Activated CD4-positive, CD25-positive, alpha-beta regulatory T cell treated with anti-CD3 and anti-CD28 coated beads, Interleukin-2, amount 50 U/mL, for 16 hours (primary cell): ENCODE measurements around the gene UBXN11.

Source experiments
- DNase-seq: peaks from one replicate; pipeline ENCODE4 v3.0.0-alpha.2; 2020; ENCODE audit warnings: low read depth, low spot score

UBXN11 gene, protein sequence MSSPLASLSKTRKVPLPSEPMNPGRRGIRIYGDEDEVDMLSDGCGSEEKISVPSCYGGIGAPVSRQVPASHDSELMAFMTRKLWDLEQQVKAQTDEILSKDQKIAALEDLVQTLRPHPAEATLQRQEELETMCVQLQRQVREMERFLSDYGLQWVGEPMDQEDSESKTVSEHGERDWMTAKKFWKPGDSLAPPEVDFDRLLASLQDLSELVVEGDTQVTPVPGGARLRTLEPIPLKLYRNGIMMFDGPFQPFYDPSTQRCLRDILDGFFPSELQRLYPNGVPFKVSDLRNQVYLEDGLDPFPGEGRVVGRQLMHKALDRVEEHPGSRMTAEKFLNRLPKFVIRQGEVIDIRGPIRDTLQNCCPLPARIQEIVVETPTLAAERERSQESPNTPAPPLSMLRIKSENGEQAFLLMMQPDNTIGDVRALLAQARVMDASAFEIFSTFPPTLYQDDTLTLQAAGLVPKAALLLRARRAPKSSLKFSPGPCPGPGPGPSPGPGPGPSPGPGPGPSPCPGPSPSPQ

GRCh38 chr1:26306290-26307229 lies at the start of gene UBXN11:
Gene UBXN11, minus strand, starts transcription at chr1:26306636. Its CDS starts 3,753 bp downstream, at chr1:26302883.
- peak; percentile 91 for DNase-seq

GRCh38 chr1:26356106-26356505 lies 49.7 kb upstream of the UBXN11 start:
- no peak for DNase-seq

DNA sequence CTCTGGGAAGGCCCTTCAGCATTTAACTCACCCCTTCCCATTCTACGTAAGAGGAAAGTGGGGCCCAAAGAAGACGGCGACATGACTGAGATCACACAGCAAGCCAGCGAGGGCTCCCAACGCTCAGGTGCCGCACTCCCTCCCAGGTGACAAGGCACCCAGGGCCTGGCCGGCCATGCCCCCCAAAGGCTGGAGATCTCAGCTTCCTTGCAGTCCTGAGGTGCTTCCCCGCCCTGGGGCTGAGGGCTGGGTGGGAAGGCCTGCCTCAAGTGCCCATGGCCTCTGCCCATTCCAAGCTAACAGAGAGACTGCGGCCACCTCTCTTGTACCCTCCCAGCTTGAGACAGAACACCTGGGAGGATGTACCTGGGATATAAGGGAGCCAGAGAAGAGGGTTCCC lies 48.5 kb upstream of the UBXN11 start:
- no peak for DNase-seq

GRCh38 chr1:26353976-26354820 lies 47.8 kb upstream of the UBXN11 start, which contains the start of gene CRYBG2:
Gene CRYBG2, minus strand, starts transcription at chr1:26354130. Its CDS starts 7,473 bp downstream, at chr1:26346657.
- no peak for DNase-seq

DNA sequence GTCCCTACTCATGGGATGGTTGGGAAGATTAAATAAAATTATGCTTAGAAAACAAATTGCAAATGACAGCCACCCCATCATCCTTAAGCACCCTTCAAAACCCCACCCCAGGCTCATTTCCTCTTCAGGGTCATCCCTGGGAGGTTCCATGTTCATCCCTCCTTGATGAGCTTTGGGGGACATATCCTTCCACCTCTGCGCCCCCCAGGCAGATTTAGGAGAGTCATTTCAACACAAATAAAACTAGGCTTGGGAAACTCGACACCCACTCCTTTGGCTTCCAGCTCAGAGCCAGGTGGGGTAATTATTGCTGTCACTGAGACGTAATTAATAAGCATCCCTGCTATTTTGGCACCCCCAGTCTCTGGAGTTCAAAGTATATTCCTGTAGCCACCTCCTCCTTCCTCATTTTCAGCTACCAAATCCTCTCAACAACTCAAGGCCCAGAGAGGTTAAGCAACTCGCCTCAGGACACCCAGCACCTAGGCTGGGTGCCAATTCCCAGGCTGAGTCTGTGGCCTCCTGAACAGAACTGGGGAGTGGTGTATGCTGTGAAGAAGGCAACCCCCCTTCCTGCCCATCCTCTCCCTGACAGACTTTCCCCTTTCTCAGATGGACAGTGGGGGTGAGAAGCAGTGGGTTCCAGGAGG lies 46.9 kb upstream of the UBXN11 start:
- DNase-seq, result no peak

GRCh38 chr1:26352338-26352679 lies 45.9 kb upstream of the UBXN11 start:
- DNase-seq, result no peak

- no peak for DNase-seq
Measured at GRCh38 chr1:26351590-26352337, 45.3 kb upstream of the UBXN11 start.

DNA sequence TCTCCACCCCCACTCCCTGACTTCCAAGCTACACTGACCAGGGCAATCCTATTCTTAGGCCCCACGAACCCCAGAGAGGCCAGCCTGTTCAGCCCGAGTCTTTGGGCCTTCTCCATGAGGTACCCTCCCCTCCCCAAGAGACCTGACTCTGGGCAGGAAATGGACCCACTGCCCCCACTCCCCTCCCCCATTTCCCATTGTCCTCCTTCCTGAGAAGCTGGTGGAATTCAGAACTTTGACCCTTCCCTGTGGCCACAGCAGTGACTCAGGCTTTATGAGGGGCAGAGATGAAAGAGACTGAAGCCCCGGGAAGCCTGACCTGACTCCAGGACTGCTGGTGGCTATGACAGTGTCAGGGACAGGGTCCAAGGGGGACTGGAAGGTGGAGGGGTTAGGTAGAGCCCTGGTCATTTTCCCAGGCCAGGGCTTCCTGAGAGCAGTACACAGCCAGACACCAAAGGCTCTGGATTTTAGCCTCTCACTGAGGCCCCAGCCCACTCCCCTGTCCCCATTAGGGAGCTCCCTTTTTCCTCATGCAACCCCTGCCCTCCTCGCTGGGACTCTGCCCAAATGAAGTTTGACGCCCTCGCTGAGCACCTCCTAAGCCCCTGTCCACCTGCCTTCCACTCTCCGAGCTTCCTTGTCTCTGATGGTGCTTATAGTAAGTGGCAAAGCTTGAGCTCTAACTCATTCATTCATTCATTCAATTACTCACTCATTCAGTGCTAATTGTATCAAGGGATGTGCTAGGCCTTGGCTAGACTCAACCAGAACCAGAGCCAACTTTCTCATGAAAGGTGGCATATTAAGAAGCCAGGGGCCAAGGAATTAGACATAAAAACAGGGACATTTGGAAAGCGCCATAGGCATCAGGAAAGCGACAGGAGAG lies 44.5 kb upstream of the UBXN11 start:
- DNase-seq, result no peak

- no peak for DNase-seq
Measured at GRCh38 chr1:26350343-26350700, 43.9 kb upstream of the UBXN11 start.

DNA sequence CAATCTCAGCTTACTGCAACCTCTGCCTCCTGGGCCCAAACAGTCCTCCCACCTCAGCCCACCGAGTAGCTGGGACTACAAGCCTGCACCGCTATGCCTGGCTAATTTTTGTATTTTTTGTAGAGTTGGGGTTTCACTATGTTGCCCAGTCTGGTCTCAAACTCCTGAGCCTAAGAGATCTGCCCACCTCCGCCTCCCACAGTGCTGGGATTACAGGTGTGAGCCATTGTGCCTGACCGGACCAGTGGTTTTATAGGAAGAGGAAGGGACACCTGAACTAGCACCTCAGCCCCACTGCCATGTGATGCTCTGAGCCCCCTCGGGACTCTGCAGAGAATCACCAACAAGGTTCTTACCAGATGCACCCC lies 43.4 kb upstream of the UBXN11 start:
- no peak for DNase-seq

DNA sequence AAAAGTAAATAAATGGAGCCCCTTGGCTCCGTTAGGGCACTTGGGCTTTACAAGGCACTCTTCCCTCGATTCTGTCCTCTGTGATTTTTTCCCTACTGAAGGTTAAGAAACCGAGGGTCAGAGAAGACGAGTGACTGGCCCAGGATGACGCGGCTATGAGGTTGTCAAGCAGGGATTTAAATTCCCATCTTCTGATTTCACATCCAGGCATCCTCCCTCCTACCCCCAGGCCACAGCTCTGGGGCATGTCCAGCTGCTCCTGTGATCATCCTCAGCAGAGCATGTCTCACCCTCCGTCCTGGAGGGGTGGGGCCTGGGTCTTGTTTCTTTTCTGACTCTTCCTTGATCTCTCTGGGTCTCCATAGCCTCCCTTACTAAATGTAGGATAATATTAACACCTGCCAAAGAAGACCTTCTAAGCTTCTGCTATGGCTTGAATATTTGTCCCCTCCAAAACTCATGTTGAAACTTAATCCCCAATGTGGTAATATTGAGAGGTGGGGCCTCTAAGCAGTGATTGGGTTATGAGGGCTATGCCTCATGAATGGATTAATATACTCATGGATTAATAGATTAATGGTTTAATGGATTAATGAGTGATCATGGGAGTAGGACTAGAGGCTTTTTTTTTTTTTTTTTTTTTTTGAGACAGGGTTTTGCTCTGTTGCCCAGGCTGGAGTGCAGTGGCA lies 42.9 kb upstream of the UBXN11 start:
- DNase-seq, result no peak

- DNase-seq, result no peak
Measured at GRCh38 chr1:26346274-26347033, 40.0 kb upstream of the UBXN11 start.

GRCh38 chr1:26345718-26346117 lies 39.3 kb upstream of the UBXN11 start:
- DNase-seq, result no peak

DNA sequence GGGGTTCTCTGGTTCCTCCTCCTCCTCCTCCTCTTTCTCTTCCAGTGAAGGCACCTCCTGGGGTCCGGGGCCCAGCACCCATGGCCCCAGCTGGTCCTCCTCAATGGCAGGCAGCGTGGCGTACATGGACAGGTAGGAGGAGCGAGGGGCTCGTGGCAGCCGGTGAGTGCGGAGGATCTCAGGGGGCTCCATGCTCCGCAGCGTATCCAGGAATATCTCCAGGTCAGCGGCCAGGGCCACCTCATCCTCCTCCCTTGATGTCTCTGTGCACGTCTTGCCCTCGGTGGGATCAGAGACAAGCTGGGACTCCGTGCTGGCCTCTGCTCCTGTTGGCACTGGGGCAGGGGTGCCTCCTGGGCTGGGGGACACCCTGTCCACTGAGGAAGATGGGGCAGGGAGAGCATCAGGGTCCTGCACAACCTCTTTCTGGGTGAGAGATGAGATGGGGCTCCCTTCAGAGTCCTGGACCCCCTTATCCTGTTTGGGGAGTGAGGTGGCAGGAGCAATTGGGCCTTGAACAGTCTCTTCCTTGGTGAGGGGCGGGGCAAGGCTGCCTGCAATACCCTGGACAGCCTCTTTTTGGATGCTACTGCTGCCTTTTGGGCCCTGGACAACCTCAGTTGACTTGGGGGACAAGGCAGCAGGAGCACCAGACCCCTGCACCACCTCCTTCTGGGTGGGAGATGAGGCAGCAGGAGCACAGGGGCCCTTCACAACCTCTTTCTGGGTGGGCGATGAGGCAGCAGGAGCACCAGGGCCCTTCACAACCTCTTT lies 37.9 kb upstream of the UBXN11 start:
- DNase-seq, result no peak

DNA sequence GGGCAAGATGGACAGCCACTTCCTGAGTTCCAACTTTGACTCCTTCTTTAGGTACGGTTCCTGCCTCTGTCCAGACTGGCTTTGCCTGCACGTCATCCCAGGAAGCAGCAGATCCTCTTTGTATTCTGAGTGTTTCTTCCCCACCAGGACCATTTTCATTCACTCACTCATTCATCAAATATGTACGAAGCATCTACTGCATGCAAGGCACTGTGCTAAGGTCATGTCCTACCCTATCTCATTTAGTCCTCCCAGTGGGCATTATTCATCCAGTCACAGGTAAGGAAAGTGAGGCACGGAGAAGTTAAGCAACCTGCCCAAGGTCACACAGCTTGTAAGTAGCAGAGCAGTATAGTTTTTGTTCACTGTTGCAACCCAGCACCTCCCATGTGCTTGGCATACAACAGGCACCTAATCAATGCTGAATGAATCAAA lies 33.6 kb upstream of the UBXN11 start:
- DNase-seq, result no peak

DNA sequence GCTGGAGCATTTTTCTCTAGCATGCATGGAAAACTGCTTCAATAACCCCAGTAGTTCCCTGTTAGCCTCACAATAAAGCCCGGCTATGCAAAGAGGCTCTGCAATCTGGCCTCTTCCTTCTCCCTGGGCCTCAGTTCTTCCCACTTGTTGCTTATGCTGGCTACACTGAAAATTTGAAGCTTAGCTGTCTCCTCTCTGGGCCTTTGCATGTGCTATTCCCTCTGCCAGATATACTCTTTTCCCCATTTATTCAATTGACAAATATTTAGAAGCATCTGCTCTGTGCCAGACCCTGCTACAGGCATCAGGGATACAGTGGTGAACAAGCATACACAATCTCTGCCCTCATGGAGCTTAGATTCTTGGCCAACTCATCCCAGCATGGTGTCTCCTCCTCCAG lies 32.2 kb upstream of the UBXN11 start:
- no peak for DNase-seq

DNA sequence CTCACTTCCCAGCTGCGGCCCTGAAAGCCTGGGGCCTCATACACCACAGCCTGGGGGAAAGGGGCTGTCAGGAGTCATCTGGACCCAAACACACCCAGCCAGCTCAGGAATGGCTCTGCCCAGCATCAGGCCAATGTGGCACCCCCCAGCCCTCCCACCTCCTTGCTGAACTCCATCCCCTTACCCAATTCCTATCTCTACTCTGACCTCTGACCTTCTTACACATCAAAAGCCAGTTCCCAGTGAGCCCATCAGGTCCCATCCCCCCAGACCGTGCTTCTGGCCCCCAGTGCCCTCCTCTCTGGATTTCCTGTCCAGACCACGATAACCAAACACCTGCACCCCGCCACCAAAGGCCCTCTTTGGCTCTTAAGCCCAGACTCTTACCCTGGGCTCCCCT lies 31.2 kb upstream of the UBXN11 start:
- DNase-seq, result no peak
